Body of pancreas (tissue), 4 donors: Measurements from ENCODE around the gene HNRNPAB.

Experiments used
- POLR2A ChIP-seq, 3 donors: fragments of 450-650 bp; IDR thresholded peaks; one replicate each; pipeline ENCODE4 v1.6.1; 2016; ENCODE audit warnings: antibody characterized with exemption in 3 of 3, mild to moderate bottlenecking in 2 of 3
- TF ChIP-seq, protein P1 (sequence below), 7 experiments: fragments of 450-650 bp in 4 of 7; fragments of 200-600 bp in 3 of 7; sonication (generic) in 3 of 7; IDR thresholded peaks; one replicate each; pipeline ENCODE4 v1.5.1; 2016 to 2019; ENCODE audit warnings: antibody characterized with exemption in 7 of 7

DNA sequence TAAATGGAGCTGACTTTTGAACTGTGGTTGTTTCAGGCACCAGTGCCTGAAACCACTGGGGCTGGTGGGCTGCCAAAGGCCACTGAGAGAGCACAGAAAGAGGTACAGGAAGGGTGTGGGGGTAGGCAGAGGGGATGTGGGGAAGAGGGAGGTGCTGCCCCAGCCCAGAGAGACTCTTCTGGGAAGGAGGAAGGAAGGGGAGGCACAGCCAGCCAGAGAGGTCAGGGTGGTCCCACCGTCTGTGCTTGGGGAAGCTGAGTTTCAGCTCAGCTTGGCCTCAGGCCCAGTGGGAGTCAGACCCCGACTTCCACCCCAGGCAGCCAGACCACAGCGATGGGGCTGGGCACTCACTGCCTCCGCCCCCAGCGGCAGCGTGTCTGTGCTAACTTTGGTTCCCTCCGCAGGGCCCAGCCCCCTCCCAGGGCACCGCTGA is 36.9 kb downstream of the HNRNPAB start:
- no peak for TF ChIP-seq POLR2A (IDR thresholded peaks at IDR 0.05)
- TF ChIP-seq, protein P1, sequence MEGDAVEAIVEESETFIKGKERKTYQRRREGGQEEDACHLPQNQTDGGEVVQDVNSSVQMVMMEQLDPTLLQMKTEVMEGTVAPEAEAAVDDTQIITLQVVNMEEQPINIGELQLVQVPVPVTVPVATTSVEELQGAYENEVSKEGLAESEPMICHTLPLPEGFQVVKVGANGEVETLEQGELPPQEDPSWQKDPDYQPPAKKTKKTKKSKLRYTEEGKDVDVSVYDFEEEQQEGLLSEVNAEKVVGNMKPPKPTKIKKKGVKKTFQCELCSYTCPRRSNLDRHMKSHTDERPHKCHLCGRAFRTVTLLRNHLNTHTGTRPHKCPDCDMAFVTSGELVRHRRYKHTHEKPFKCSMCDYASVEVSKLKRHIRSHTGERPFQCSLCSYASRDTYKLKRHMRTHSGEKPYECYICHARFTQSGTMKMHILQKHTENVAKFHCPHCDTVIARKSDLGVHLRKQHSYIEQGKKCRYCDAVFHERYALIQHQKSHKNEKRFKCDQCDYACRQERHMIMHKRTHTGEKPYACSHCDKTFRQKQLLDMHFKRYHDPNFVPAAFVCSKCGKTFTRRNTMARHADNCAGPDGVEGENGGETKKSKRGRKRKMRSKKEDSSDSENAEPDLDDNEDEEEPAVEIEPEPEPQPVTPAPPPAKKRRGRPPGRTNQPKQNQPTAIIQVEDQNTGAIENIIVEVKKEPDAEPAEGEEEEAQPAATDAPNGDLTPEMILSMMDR (IDR thresholded peaks at IDR 0.05), result no peak
